HG02642 (cell line): ENCODE data around the gene CCDC178.
"Not testable (repeated sequence)": the region's sequence is repeated elsewhere in the genome, so short reads cannot be mapped to it uniquely, and the experiment has no call there.

Experiments
- ATAC-seq: cut with Tn5 transposase; IDR thresholded peaks from one replicate; pipeline ENCODE4 v1.9.1; 2021; ENCODE audit warnings: mild to moderate bottlenecking; ENCODE audit not compliant: unreplicated experiment, poor library complexity

Gene CCDC178

GRCh38 chr18:33239298-33239697, 201.2 kb downstream of the CCDC178 start:
- no peak for ATAC-seq

- ATAC-seq: no peak
These were observed 208.2 kb downstream of the CCDC178 start for GRCh38 chr18:33232318-33232626.

- peak; percentile 94 for ATAC-seq
These were observed 208.8 kb downstream of the CCDC178 start for GRCh38 chr18:33231474-33232317.

GRCh38 chr18:33212363-33212762, 228.2 kb downstream of the CCDC178 start:
- no peak for ATAC-seq

- no peak for ATAC-seq
These were observed 229.8 kb downstream of the CCDC178 start for GRCh38 chr18:33210575-33211189.

GRCh38 chr18:33205777-33206176, 234.7 kb downstream of the CCDC178 start:
- no peak for ATAC-seq

- no peak for ATAC-seq
These were observed 239.0 kb downstream of the CCDC178 start for GRCh38 chr18:33201509-33201926.

- no peak for ATAC-seq
These were observed 244.7 kb downstream of the CCDC178 start for GRCh38 chr18:33195795-33196194.

- no peak for ATAC-seq
These were observed 245.7 kb downstream of the CCDC178 start for GRCh38 chr18:33194793-33195192.

- no peak for ATAC-seq
These were observed 255.6 kb downstream of the CCDC178 start for GRCh38 chr18:33184958-33185357.

- no peak for ATAC-seq
These were observed 256.3 kb downstream of the CCDC178 start for GRCh38 chr18:33184175-33184574.

GRCh38 chr18:33183136-33183535, 257.4 kb downstream of the CCDC178 start:
- no peak for ATAC-seq

GRCh38 chr18:33181016-33181415, 259.5 kb downstream of the CCDC178 start:
- ATAC-seq: no peak

GRCh38 chr18:33169218-33169617, 271.3 kb downstream of the CCDC178 start:
- no peak for ATAC-seq

- ATAC-seq: not testable (repeated sequence)
These were observed 276.4 kb downstream of the CCDC178 start for GRCh38 chr18:33164121-33164520.

- no peak for ATAC-seq
These were observed 279.4 kb downstream of the CCDC178 start for GRCh38 chr18:33161131-33161530.

GRCh38 chr18:33159151-33159550, 281.4 kb downstream of the CCDC178 start:
- ATAC-seq: no peak

- ATAC-seq: no peak
These were observed 282.6 kb downstream of the CCDC178 start for GRCh38 chr18:33157893-33158292.

- ATAC-seq: no peak
These were observed 283.5 kb downstream of the CCDC178 start for GRCh38 chr18:33156906-33157470.

- ATAC-seq: no peak
These were observed 286.5 kb downstream of the CCDC178 start for GRCh38 chr18:33154049-33154448.

- no peak for ATAC-seq
These were observed 288.1 kb downstream of the CCDC178 start for GRCh38 chr18:33152376-33152775.

GRCh38 chr18:33147811-33148210, 292.7 kb downstream of the CCDC178 start:
- ATAC-seq: not testable (repeated sequence)
